BLaER1 treated with 17β-estradiol and CSF1 and Interleukin-3, amounts not matched to agents 10 nM and 100 nM (cell line): ENCODE measurements around the gene CA11.
A peak's percentile ranks its signal among the peaks of the same experiment; 100 is the strongest.

Source experiments
- H3K27ac ChIP-seq, 11 experiments: shearing (Covaris generic); formaldehyde crosslinking; 2 replicates each; pipeline ENCODE4 v1.8.1; 2022
- H3K27me3 ChIP-seq, 11 experiments: shearing (Covaris generic); formaldehyde crosslinking; 2 replicates each; pipeline ENCODE4 v1.8.1; 2022
- H3K36me3 ChIP-seq, 11 experiments: shearing (Covaris generic); formaldehyde crosslinking; 2 replicates each; pipeline ENCODE4 v1.8.1; 2022
- H3K4me1 ChIP-seq, 10 experiments: shearing (Covaris generic); formaldehyde crosslinking; 2 replicates each; pipeline ENCODE4 v1.8.1; 2022
- H3K4me2 ChIP-seq, 11 experiments: shearing (Covaris generic); formaldehyde crosslinking; 2 replicates each; pipeline ENCODE4 v1.8.1; 2022
- H3K4me3 ChIP-seq, 10 experiments: shearing (Covaris generic); formaldehyde crosslinking; 2 replicates each; pipeline ENCODE4 v1.8.1; 2022
- H3K9ac ChIP-seq, 11 experiments: shearing (Covaris generic); formaldehyde crosslinking; 2 replicates each; pipeline ENCODE4 v1.8.1; 2022
- H3K9me3 ChIP-seq, 11 experiments: shearing (Covaris generic); formaldehyde crosslinking; replicated peaks in 1 of 11; 2 replicates each; pipeline ENCODE4 v1.8.1; 2022
- H4K20me1 ChIP-seq, 11 experiments: shearing (Covaris generic); formaldehyde crosslinking; 2 replicates each; pipeline ENCODE4 v1.8.1; 2022
- Cebpa-rat ChIP-seq, 11 experiments: shearing (Covaris generic); IDR thresholded peaks; 2 replicates each; pipeline ENCODE4 v1.8.1; 2022

Gene CA11

GRCh38 chr19:48617146-48617937, 28.6 kb downstream of the CA11 start:
- Histone ChIP-seq H3K4me3 (peak overlapping the region; percentile 79 to 100 (median 92)), H3K27ac (peak overlapping the region; percentile 87 to 98 (median 93); a peak in 21 of 22 replicates), H3K4me1 (peaks cover 45 to 66% (median 59%) of the 10 kb centered on the region in 10 experiments), H3K4me2 (peak overlapping the region; percentile 91 to 99 (median 97)), H4K20me1 (peaks cover 40 to 64% (median 61%) of the 10 kb centered on the region in 11 experiments), H3K36me3 (peaks cover 38 to 61% (median 52%) of the 10 kb centered on the region in 11 experiments), H3K9me3 (no peaks in the 10 kb centered on the region), H3K27me3 (no peaks in the 10 kb centered on the region), H3K9ac (peak overlapping the region; percentile 93 to 100 (median 98))
- TF ChIP-seq Cebpa-rat (IDR thresholded peaks at IDR 0.05) = no peak

- Histone ChIP-seq H3K4me2 (peak overlapping the region; percentile 91 to 99 (median 97)), H3K4me1 (peaks cover 44 to 63% (median 52%) of the 10 kb centered on the region in 10 experiments), H3K36me3 (peaks cover 38 to 59% (median 52%) of the 10 kb centered on the region in 11 experiments), H3K27me3 (no peaks in the 10 kb centered on the region), H3K27ac (peak overlapping the region in 10 of 11 experiments; percentile 89 to 98 (median 93); a peak in 17 of 22 replicates), H3K9ac (peak overlapping the region; percentile 93 to 100 (median 98)), H3K4me3 (peak overlapping the region; percentile 79 to 100 (median 92); a peak in 19 of 20 replicates), H4K20me1 (peaks cover 40 to 71% (median 61%) of the 10 kb centered on the region in 11 experiments), H3K9me3 (no peaks in the 10 kb centered on the region)
- no peak for TF ChIP-seq Cebpa-rat (IDR thresholded peaks at IDR 0.05)
These were observed 29.4 kb downstream of the CA11 start for GRCh38 chr19:48616491-48617056.

GRCh38 chr19:48616041-48616436, 29.9 kb downstream of the CA11 start:
- H4K20me1 ChIP-seq = peaks cover 40 to 71% (median 61%) of the 10 kb centered on the region in 11 experiments
- H3K27ac ChIP-seq = peak overlapping the region in 6 of 11 experiments; percentile 93 to 98 (median 96); a peak in 6 of 22 replicates
- no peaks in the 10 kb centered on the region for H3K9me3 ChIP-seq
- H3K36me3 ChIP-seq = peaks cover 38 to 58% (median 47%) of the 10 kb centered on the region in 11 experiments
- peaks cover 44 to 63% (median 46%) of the 10 kb centered on the region in 10 experiments for H3K4me1 ChIP-seq
- peak overlapping the region in 10 of 11 experiments; percentile 95 to 99 (median 98); a peak in 21 of 22 replicates for H3K4me2 ChIP-seq
- no peak for TF ChIP-seq Cebpa-rat (IDR thresholded peaks at IDR 0.05)
- H3K27me3 ChIP-seq = no peaks in the 10 kb centered on the region
- H3K9ac ChIP-seq = peak overlapping the region; percentile 93 to 100 (median 98); a peak in 20 of 22 replicates
- H3K4me3 ChIP-seq = peak overlapping the region in 7 of 10 experiments; percentile 79 to 97 (median 90); a peak in 13 of 20 replicates

- Histone ChIP-seq H3K9me3 (no peaks in the 10 kb centered on the region), H3K4me2 (peak overlapping the region in 10 of 11 experiments; percentile 95 to 99 (median 98); a peak in 16 of 22 replicates), H3K4me3 (peak overlapping the region in 4 of 10 experiments; percentile 86 to 94 (median 92); a peak in 3 of 20 replicates), H3K27me3 (no peaks in the 10 kb centered on the region), H3K9ac (peak overlapping the region; percentile 93 to 100 (median 98); a peak in 20 of 22 replicates), H3K27ac (peak overlapping the region in 4 of 11 experiments; percentile 4 to 97 (median 54); a peak in 2 of 22 replicates), H4K20me1 (peaks cover 40 to 71% (median 61%) of the 10 kb centered on the region in 11 experiments), H3K4me1 (peaks cover 40 to 61% (median 43%) of the 10 kb centered on the region in 10 experiments), H3K36me3 (peaks cover 38 to 58% (median 47%) of the 10 kb centered on the region in 11 experiments)
- no peak for TF ChIP-seq Cebpa-rat (IDR thresholded peaks at IDR 0.05)
These were observed 30.6 kb downstream of the CA11 start for GRCh38 chr19:48615231-48616040.

- Histone ChIP-seq H3K4me2 (peak within 1 kb of the TSS in 10 of 11 experiments; percentile 95 to 99 (median 98); a peak in 16 of 22 replicates), H3K36me3 (peaks cover 38 to 58% (median 47%) of the 10 kb centered on the region in 11 experiments), H3K27ac (peak within 1 kb of the TSS in 6 of 11 experiments; percentile 4 to 97 (median 36); a peak in 6 of 22 replicates), H3K27me3 (no peaks in the 10 kb centered on the region), H3K4me1 (peaks cover 32 to 53% (median 36%) of the 10 kb centered on the region in 10 experiments), H3K9me3 (no peaks in the 10 kb centered on the region), H3K9ac (peak within 1 kb of the TSS; percentile 93 to 100 (median 98); a peak in 20 of 22 replicates), H4K20me1 (peaks cover 40 to 71% (median 61%) of the 10 kb centered on the region in 11 experiments), H3K4me3 (peak within 1 kb of the TSS in 4 of 10 experiments; percentile 86 to 94 (median 92); a peak in 3 of 20 replicates)
- TF ChIP-seq Cebpa-rat (IDR thresholded peaks at IDR 0.05) = no peak
These were observed 31.4 kb downstream of the CA11 start, which contains the start of gene FAM83E for GRCh38 chr19:48614436-48615230. Gene FAM83E (minus strand): TSS chr19:48615076. CDS start chr19:48613372, 1,704 bp downstream.

GRCh38 chr19:48613852-48614435, 32.0 kb downstream of the CA11 start:
- Histone ChIP-seq H3K4me2 (0 out of 22 replicates have a peak overlapping the region, but pooled peaks of 1 of the 11 experiments have one; percentile 8), H3K36me3 (peaks cover 38 to 58% (median 47%) of the 10 kb centered on the region in 11 experiments), H3K9ac (peak overlapping the region in 7 of 11 experiments; percentile 4 to 38 (median 32); a peak in 7 of 22 replicates), H3K9me3 (no peaks in the 10 kb centered on the region), H3K27me3 (no peaks in the 10 kb centered on the region), H4K20me1 (peaks cover 40 to 71% (median 61%) of the 10 kb centered on the region in 11 experiments), H3K4me3 (no peak overlapping the region), H3K4me1 (peaks cover 36 to 57% (median 41%) of the 10 kb centered on the region in 10 experiments), H3K27ac (peak overlapping the region in 5 of 11 experiments; percentile 9 to 53 (median 23); a peak in 5 of 22 replicates)
- TF ChIP-seq Cebpa-rat (IDR thresholded peaks at IDR 0.05) = no peak
